H9 (cell line): ENCODE data around the gene PTPN23. TPM values are rescaled to one million over a fixed set of nuclear protein-coding genes. Genes with fewer than 3 reads are reported as not detected.
A peak's percentile ranks its signal among the peaks of the same experiment; 100 is the strongest.

Experiments
- DNase-seq: peaks from one replicate; pipeline ENCODE4 v3.0.0-alpha.2; 2017
- H2AFZ ChIP-seq: one replicate; pipeline ENCODE4 v1.6.1; 2013; ENCODE audit warnings: mild to moderate bottlenecking, low read length, control low read depth, moderate library complexity
- H2AK5ac ChIP-seq: 2 replicates; pipeline ENCODE4 v1.6.1; 2013; ENCODE audit warnings: low read length, control low read depth, mixed read lengths; ENCODE audit not compliant: insufficient read length
- H2BK120ac ChIP-seq: one replicate; pipeline ENCODE4 v1.6.1; 2013; ENCODE audit warnings: low read depth, mild to moderate bottlenecking, low read length, control low read depth, inconsistent platforms; ENCODE audit not compliant: poor library complexity, severe bottlenecking
- H2BK12ac ChIP-seq: 2 replicates; pipeline ENCODE4 v1.6.1; 2013; ENCODE audit warnings: low read length, control low read depth, mixed read lengths, low read depth; ENCODE audit not compliant: insufficient read length
- H2BK15ac ChIP-seq: 2 replicates; pipeline ENCODE4 v1.6.1; 2013; ENCODE audit warnings: low read depth, low read length, control low read depth
- H2BK20ac ChIP-seq: one replicate; pipeline ENCODE4 v1.6.1; 2013; ENCODE audit warnings: low read depth, mild to moderate bottlenecking, low read length, control low read depth, inconsistent platforms; ENCODE audit not compliant: poor library complexity, severe bottlenecking
- H2BK5ac ChIP-seq: 2 replicates; pipeline ENCODE4 v1.6.1; 2013; ENCODE audit warnings: low read length, control low read depth, mixed read lengths; ENCODE audit not compliant: insufficient read length
- H3K14ac ChIP-seq: 2 replicates; pipeline ENCODE4 v1.6.1; 2013; ENCODE audit warnings: low read length, control low read depth; ENCODE audit not compliant: insufficient read depth
- H3K18ac ChIP-seq: 2 replicates; pipeline ENCODE4 v1.6.1; 2013; ENCODE audit warnings: low read depth, mild to moderate bottlenecking, mixed read lengths, low read length, control low read depth; ENCODE audit not compliant: insufficient read length
- H3K23ac ChIP-seq: 2 replicates; pipeline ENCODE4 v1.6.1; 2013; ENCODE audit warnings: low read length, control low read depth, mixed read lengths, low read depth; ENCODE audit not compliant: insufficient read length
- H3K23me2 ChIP-seq: 2 replicates; pipeline ENCODE4 v1.6.1; 2013; ENCODE audit warnings: low read depth, mild to moderate bottlenecking, mixed read lengths, low read length, control low read depth; ENCODE audit not compliant: insufficient read length, poor library complexity, severe bottlenecking
- H3K27ac ChIP-seq: 2 replicates; pipeline ENCODE4 v1.5.1; 2013; ENCODE audit warnings: low read length, control low read depth, mixed read lengths, low read depth; ENCODE audit not compliant: insufficient read length
- H3K27me3 ChIP-seq: 2 replicates; pipeline ENCODE4 v1.6.1; 2013; ENCODE audit warnings: low read length, control low read depth, inconsistent platforms; ENCODE audit not compliant: insufficient read depth
- H3K4ac ChIP-seq: 2 replicates; pipeline ENCODE4 v1.6.1; 2013; ENCODE audit warnings: low read depth, mild to moderate bottlenecking, control low read depth, inconsistent platforms, low read length, moderate library complexity
- H3K4me1 ChIP-seq: 2 replicates; pipeline ENCODE4 v1.6.1; 2013; ENCODE audit warnings: low read length, control low read depth, inconsistent platforms; ENCODE audit not compliant: insufficient read depth
- H3K4me2 ChIP-seq: 2 replicates; pipeline ENCODE4 v1.6.1; 2013; ENCODE audit warnings: low read length, control low read depth, mixed read lengths; ENCODE audit not compliant: insufficient read length, insufficient read depth
- H3K56ac ChIP-seq: 2 replicates; pipeline ENCODE4 v1.6.1; 2013; ENCODE audit warnings: low read depth, mild to moderate bottlenecking, mixed read lengths, low read length, control low read depth; ENCODE audit not compliant: insufficient read length
- H3K79me1 ChIP-seq: 2 replicates; pipeline ENCODE4 v1.6.1; 2013; ENCODE audit warnings: low read depth, mild to moderate bottlenecking, moderate library complexity, low read length, control low read depth, inconsistent platforms; ENCODE audit not compliant: insufficient read depth, poor library complexity, severe bottlenecking
- H3K79me2 ChIP-seq: 2 replicates; pipeline ENCODE4 v1.6.1; 2013; ENCODE audit warnings: low read length, control low read depth, inconsistent platforms; ENCODE audit not compliant: insufficient read depth
- H3K9ac ChIP-seq: 2 replicates; pipeline ENCODE4 v1.6.1; 2013; ENCODE audit warnings: low read length, control low read depth, mixed read lengths; ENCODE audit not compliant: insufficient read length; ENCODE audit errors: extremely low read depth
- H3K9me3 ChIP-seq: one replicate; pipeline ENCODE4 v1.6.1; 2013; ENCODE audit warnings: low read depth, low read length, inconsistent platforms; ENCODE audit not compliant: control insufficient read depth
- H3T11ph ChIP-seq: one replicate; pipeline ENCODE4 v1.6.1; 2013; ENCODE audit warnings: mild to moderate bottlenecking, low read length, control low read depth, inconsistent platforms
- H4K20me1 ChIP-seq: one replicate; pipeline ENCODE4 v1.6.1; 2013; ENCODE audit not compliant: control insufficient read depth, insufficient read length, insufficient read depth
- H4K5ac ChIP-seq: 2 replicates; pipeline ENCODE4 v1.6.1; 2013; ENCODE audit warnings: low read depth, mild to moderate bottlenecking, mixed read lengths, low read length, control low read depth; ENCODE audit not compliant: insufficient read length
- H4K8ac ChIP-seq: replicated peaks from 2 replicates; pipeline ENCODE4 v1.6.1; 2013; ENCODE audit warnings: low read length, control low read depth, mixed read lengths, low read depth; ENCODE audit not compliant: insufficient read length
- H4K91ac ChIP-seq: 2 replicates; pipeline ENCODE4 v1.6.1; 2013; ENCODE audit warnings: low read depth, mild to moderate bottlenecking, moderate library complexity, mixed read lengths, low read length, control low read depth; ENCODE audit not compliant: insufficient read length
- H3K27ac Mint-ChIP-seq, 3 experiments: 2 replicates in 2 of 3; 3 replicates in 1 of 3; pipeline ENCODE4 v1.8.0; 2020 to 2021; ENCODE audit warnings: mixed read lengths in 3 of 3, mild to moderate bottlenecking in 1 of 3, moderate library complexity in 1 of 3
- H3K27me3 Mint-ChIP-seq: 2 replicates; pipeline ENCODE4 v1.8.0; 2021; ENCODE audit warnings: low read depth, mild to moderate bottlenecking, moderate library complexity, mixed read lengths
- H3K36me3 Mint-ChIP-seq, 3 experiments: 2 replicates in 2 of 3; 3 replicates in 1 of 3; pipeline ENCODE4 v1.8.0; 2020 to 2021; ENCODE audit warnings: low read depth in 3 of 3, mixed read lengths in 3 of 3; ENCODE audit not compliant: insufficient read depth in 1 of 3
- H3K4me1 Mint-ChIP-seq, 2 experiments: 2 replicates each; pipeline ENCODE4 v1.8.0; 2020; ENCODE audit warnings: mixed read lengths in 2 of 2
- H3K4me3 Mint-ChIP-seq, 2 experiments: 2 replicates in 1 of 2; 3 replicates in 1 of 2; pipeline ENCODE4 v1.8.0; 2020 to 2021; ENCODE audit warnings: mild to moderate bottlenecking in 2 of 2, mixed read lengths in 2 of 2, moderate library complexity in 1 of 2
- H3K9me3 Mint-ChIP-seq, 2 experiments: 2 replicates in 1 of 2; 3 replicates in 1 of 2; pipeline ENCODE4 v1.8.0; 2020; ENCODE audit warnings: mild to moderate bottlenecking in 2 of 2, mixed read lengths in 2 of 2, moderate library complexity in 1 of 2
- CTCF ChIP-seq: fragments of 200-600 bp; sonication (generic); conservative IDR thresholded peaks from 3 replicates; pipeline ENCODE4 v1.8.0; 2021; ENCODE audit warnings: antibody characterized with exemption, mild to moderate bottlenecking
- WGBS: extraction: QIAGEN DNeasy Blood & Tissue Kit; methylation state at CpG from one replicate; pipeline ENCODE4 v1.1.7; 2013; ENCODE audit warnings: missing lambda C conversion rate, low lambda C conversion rate, mixed read lengths; ENCODE audit not compliant: insufficient read length; ENCODE audit errors: extremely low coverage; 5-methylcytosine and 5-hydroxymethylcytosine counted together
- total RNA-seq: library from RNA; stranded (reverse); gene quantifications from 2 replicates; pipeline ENCODE4 v1.2.1, GENCODE V29; 2021

PTPN23 gene
- total RNA-seq, 1 experiment from 2014 or later, result 42.2 TPM

- H3K27ac Mint-ChIP-seq, result peak overlapping the region in 2 of 3 experiments; percentile 0 to 50; a peak in 2 of 7 replicates
- no peak overlapping the region for H4K5ac ChIP-seq
- H3K9me3 Mint-ChIP-seq, result no peaks in the 10 kb centered on the region; a peak in 1 of 5 replicates
- no peak overlapping the region for H4K91ac ChIP-seq
- no peak overlapping the region for H2BK15ac ChIP-seq
- DNase-seq, result no peak
- H4K20me1 ChIP-seq, result no peaks in the 10 kb centered on the region
- H3K36me3 Mint-ChIP-seq, result peaks cover 7 to 16% (median 13%) of the 10 kb centered on the region in 3 experiments
- no peak overlapping the region for H2BK120ac ChIP-seq
- H3K4me1 Mint-ChIP-seq, result peaks cover 12 to 13% of the 10 kb centered on the region in 2 experiments
- H3K4me1 ChIP-seq, result no peaks in the 10 kb centered on the region
- no peak overlapping the region for H3K4me2 ChIP-seq
- no peak overlapping the region for H3K14ac ChIP-seq
- no peak overlapping the region for H2BK5ac ChIP-seq
- H3K56ac ChIP-seq, result no peak overlapping the region
- no peak overlapping the region for H2BK20ac ChIP-seq
- no peaks in the 10 kb centered on the region for H3K9me3 ChIP-seq
- H3K79me2 ChIP-seq, result peaks cover 20% of the 10 kb centered on the region; the same call in 1 of the 2 replicates
- no peak overlapping the region for H2AK5ac ChIP-seq
- no peak for TF ChIP-seq CTCF
- H3K9ac ChIP-seq, result no peak overlapping the region
- no CpG with 5 or more reads among the region's 2 CpGs for WGBS
- H3K4ac ChIP-seq, result no peak overlapping the region
- H3K4me3 Mint-ChIP-seq, result no peak overlapping the region
- no peaks in the 10 kb centered on the region for H3K27me3 Mint-ChIP-seq
- no peak overlapping the region for H3K23ac ChIP-seq
- H3K23me2 ChIP-seq, result peaks cover 4% of the 10 kb centered on the region
- H2AFZ ChIP-seq, result no peak overlapping the region
- peaks cover 6% of the 10 kb centered on the region for H3K79me1 ChIP-seq
- H3T11ph ChIP-seq, result no peak overlapping the region
- no peak overlapping the region for H3K27ac ChIP-seq
- no peak overlapping the region for H3K18ac ChIP-seq
- no peak overlapping the region for H4K8ac ChIP-seq
- H2BK12ac ChIP-seq, result no peak overlapping the region
- no peaks in the 10 kb centered on the region for H3K27me3 ChIP-seq
Measured at GRCh38 chr3:47385796-47386195, 5.0 kb downstream of the PTPN23 start.
